Omental fat pad (tissue), 4 donors: ENCODE results near the gene NALCN. TPM values are rescaled to one million over a fixed set of nuclear protein-coding genes. Genes with fewer than 3 reads are reported as not detected.

Experiments used
- ATAC-seq: fragments of 150-250 bp; one replicate; pipeline ENCODE4 v1.9.1; 2016; ENCODE audit warnings: mild to moderate bottlenecking, moderate library complexity; ENCODE audit not compliant: low FRiP score
- DNase-seq: peaks from one replicate; pipeline ENCODE4 v3.0.0-alpha.2; 2019; ENCODE audit warnings: low spot score
- total RNA-seq, 4 donors: library from RNA; depleted of rRNA; stranded (reverse); fragments of >200 nt; gene quantifications; one replicate each; pipeline ENCODE4 v1.1.0, GENCODE V29; 2016
- TF ChIP-seq, protein P1 (sequence below), 3 donors: fragments of 450-650 bp; IDR thresholded peaks; one replicate each; pipeline ENCODE4 v1.5.1; 2016 to 2017; ENCODE audit warnings: antibody characterized with exemption in 3 of 3, mild to moderate bottlenecking in 3 of 3, moderate library complexity in 2 of 3

NALCN gene
- total RNA-seq, 4 donors from 2014 or later: 0.28 to 0.84 (median 0.38) TPM

DNA sequence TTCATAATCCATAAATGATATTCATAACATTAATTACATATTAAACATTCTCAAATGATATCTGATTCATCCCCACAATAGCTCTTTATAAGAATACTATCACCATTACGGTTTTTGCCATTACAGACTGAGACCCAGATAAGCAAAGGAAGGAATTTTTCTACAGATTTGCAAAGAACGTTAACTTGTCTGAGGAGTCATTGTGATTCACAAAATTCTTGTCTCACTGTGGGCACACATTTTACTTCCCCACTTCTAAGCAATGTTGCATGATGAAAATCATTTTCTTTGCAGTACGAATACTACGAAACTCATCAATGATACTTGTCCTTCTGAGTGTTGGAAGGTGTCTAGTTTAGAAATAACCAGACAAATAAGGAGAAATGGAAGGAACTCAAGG is 70.1 kb downstream of the NALCN start:
- DNase-seq: no peak
- ATAC-seq: no peak

GRCh38 chr13:101343128-101343787 is 73.0 kb downstream of the NALCN start:
- TF ChIP-seq, protein P1, sequence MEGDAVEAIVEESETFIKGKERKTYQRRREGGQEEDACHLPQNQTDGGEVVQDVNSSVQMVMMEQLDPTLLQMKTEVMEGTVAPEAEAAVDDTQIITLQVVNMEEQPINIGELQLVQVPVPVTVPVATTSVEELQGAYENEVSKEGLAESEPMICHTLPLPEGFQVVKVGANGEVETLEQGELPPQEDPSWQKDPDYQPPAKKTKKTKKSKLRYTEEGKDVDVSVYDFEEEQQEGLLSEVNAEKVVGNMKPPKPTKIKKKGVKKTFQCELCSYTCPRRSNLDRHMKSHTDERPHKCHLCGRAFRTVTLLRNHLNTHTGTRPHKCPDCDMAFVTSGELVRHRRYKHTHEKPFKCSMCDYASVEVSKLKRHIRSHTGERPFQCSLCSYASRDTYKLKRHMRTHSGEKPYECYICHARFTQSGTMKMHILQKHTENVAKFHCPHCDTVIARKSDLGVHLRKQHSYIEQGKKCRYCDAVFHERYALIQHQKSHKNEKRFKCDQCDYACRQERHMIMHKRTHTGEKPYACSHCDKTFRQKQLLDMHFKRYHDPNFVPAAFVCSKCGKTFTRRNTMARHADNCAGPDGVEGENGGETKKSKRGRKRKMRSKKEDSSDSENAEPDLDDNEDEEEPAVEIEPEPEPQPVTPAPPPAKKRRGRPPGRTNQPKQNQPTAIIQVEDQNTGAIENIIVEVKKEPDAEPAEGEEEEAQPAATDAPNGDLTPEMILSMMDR (IDR thresholded peaks at IDR 0.05): no peak
- DNase-seq: no peak
- ATAC-seq: no peak

More for the DNA sequence above, 70.1 kb downstream of the NALCN start:
- TF ChIP-seq, protein P1 (IDR thresholded peaks at IDR 0.05): no peak

DNA sequence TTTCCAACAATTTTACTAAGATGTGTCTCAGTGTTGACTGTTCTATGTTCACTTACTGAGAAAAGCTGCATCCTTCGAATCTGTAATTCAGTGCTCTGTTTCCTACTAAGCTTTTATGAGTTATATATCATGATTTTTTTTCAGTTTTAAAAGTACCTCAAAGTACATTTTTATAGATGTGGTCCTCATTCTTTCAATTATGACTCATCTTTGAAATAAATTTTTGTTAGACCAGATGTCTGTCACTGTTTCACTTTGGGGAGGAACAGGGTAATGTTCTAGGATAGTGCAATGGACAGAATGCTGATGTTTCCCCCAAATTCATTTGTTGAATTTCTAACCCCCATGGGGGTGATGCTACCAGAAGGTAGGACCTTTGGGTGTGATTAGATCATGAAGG is 74.8 kb downstream of the NALCN start:
- TF ChIP-seq, protein P1 (IDR thresholded peaks at IDR 0.05): no peak

DNA sequence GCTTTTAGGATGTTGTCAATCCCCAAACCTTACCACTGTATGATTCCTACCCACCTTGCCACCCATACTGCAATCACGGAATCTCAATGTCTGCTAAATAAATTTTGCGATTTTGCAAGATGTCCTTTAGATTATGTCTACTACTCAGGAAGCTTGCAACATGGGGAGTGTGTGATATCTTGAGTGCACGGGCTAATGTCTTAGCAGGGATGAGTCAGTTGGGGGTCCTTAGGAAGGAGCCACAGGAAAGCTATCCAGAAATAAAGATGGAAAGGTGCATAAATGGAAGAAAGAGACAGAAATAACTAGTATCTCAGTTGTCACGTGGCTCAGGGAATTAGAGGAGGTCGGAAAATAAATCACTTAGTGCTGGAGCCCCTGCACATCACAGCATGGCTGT is 77.1 kb downstream of the NALCN start:
- DNase-seq (no peak), ATAC-seq (no peak)
- TF ChIP-seq, protein P1 (IDR thresholded peaks at IDR 0.05): no peak

More for the DNA sequence above, 74.8 kb downstream of the NALCN start:
- DNase-seq (no peak), ATAC-seq (no peak)

DNA sequence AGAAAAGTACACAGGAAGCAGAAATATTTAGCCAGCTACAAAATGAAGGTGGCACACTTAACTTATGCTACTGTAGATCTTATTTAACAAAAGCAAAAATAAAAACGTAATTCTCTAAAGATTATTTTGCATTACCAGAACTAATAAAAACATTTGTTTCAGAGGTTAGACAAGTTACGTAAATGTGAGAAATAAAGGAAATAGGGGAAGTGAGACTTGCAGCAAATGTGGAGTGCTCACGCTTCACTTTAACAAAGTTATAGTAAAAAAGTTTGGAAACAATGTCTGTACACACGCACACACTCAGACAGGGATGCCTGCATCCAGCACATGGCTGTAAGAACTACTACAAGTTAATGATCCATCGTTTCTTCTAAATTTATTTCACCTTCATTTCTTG is 83.7 kb downstream of the NALCN start:
- TF ChIP-seq, protein P1 (IDR thresholded peaks at IDR 0.05): no peak
- ATAC-seq (no peak), DNase-seq (no peak)

DNA sequence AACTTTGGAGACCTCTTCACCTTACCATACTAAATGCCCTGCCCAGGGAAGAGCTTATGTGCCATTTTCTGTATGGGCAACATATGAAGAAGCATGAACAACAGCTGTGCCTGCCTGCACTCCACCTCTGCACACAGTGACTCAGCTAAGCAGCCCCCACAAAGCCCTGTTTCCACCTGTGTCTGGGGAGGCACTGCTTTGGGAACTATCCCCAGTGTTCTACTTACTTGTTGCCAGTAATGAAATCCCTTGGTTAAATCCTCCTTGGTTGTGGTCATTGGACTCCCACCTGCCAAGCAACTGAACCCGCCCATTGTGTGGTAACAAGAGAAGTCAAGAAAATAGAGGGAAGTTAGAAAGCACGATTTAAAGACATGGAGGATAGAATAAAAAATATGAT is 84.6 kb downstream of the NALCN start:
- no peak for ATAC-seq
- no peak for DNase-seq
- TF ChIP-seq, protein P1 (IDR thresholded peaks at IDR 0.05): no peak

DNA sequence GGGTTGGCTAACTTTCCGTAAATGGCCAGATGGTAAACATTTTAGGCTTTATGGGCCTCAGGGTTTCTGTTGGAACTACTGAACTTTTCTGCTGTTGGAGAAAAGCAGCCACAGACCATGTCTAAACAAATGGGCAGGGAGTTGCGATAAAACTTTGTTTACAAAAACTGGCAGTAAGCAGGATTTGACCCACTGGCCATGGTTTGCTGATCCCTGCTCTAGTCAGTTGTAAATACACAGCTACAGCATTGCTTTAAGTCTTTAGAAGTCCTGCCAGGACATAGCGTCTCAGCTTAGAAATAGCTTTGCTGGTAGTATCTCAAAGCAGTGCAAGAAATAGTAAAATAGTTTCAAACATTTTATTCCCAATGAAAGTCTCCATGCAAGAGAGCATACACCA is 88.4 kb downstream of the NALCN start:
- DNase-seq: no peak
- ATAC-seq: no peak
- TF ChIP-seq, protein P1 (IDR thresholded peaks at IDR 0.05): no peak
